Left lung (tissue), 10 donors: Measurements from ENCODE around the gene ERCC6. TPM values are rescaled to one million over a fixed set of nuclear protein-coding genes. Genes with fewer than 3 reads are reported as not detected.

Experiments used
- ATAC-seq: fragments of 200-7000 bp; cut with Tn5 transposase; one replicate; pipeline ENCODE4 v1.9.1; 2020; ENCODE audit warnings: moderate library complexity
- DNase-seq, 4 donors: peaks; one replicate each; pipeline ENCODE4 v3.0.0-alpha.2; 2013 to 2020
- H3K27ac ChIP-seq, 2 donors: fragments of 200-600 bp; sonication (generic) in 1 of 2; one replicate each; pipeline versions ENCODE4 v1.5.0 to v1.8.0; 2020 to 2021
- H3K27me3 ChIP-seq, 2 donors: fragments of 200-600 bp; sonication (generic) in 1 of 2; one replicate each; pipeline versions ENCODE4 v1.5.0 to v1.8.0; 2020 to 2021
- H3K36me3 ChIP-seq, 2 donors: fragments of 200-600 bp; sonication (generic) in 1 of 2; one replicate each; pipeline versions ENCODE4 v1.5.0 to v1.8.0; 2020 to 2021
- H3K4me1 ChIP-seq, 2 donors: fragments of 200-600 bp; one replicate each; pipeline ENCODE4 v1.8.0; 2021
- H3K4me3 ChIP-seq, 2 donors: fragments of 200-600 bp; sonication (generic) in 1 of 2; one replicate each; pipeline versions ENCODE4 v1.5.0 to v1.8.0; 2020 to 2021; ENCODE audit warnings: mild to moderate bottlenecking in 1 of 2
- H3K9me3 ChIP-seq, 2 donors: fragments of 200-600 bp; sonication (generic) in 1 of 2; one replicate each; pipeline versions ENCODE4 v1.5.0 to v1.8.0; 2020 to 2021
- intact Hi-C, 2 donors: fragments of 100-400 bp; cut with DNase I; formaldehyde crosslinking; loops; one replicate each; pipeline versions ENCODE4 v1.11.2 to v1.14.2; 2022
- polyA plus RNA-seq, 6 donors: library from polyadenylated mRNA; unstranded; fragments of 120-200 nt; gene quantifications; one replicate each; pipeline ENCODE4 v1.2.1, GENCODE V29; 2013; ENCODE audit not compliant: insufficient read length in 6 of 6
- total RNA-seq, 2 donors: library from RNA; stranded (reverse); fragmentation: NEBNext Ultra II Directional; extraction: Animal tissue kit (Norgen Biotek cat#: 25700); gene quantifications; one replicate each; pipeline ENCODE4 v1.2.1, GENCODE V29; 2021
- TF ChIP-seq, protein P1 (sequence below), 2 donors: fragments of 200-600 bp; sonication (generic) in 1 of 2; IDR thresholded peaks; one replicate each; pipeline versions ENCODE4 v1.5.0 to v1.8.0; 2021; ENCODE audit warnings: antibody characterized with exemption in 2 of 2
- donor health status: DM: no; HTN: yes; CAD: no.
- donor health status: DM: no; HTN: no; CAD: no.

Gene ERCC6
- total and polyA plus RNA-seq, 8 donors = 16.5 to 26.6 (median 19.1) TPM

DNA sequence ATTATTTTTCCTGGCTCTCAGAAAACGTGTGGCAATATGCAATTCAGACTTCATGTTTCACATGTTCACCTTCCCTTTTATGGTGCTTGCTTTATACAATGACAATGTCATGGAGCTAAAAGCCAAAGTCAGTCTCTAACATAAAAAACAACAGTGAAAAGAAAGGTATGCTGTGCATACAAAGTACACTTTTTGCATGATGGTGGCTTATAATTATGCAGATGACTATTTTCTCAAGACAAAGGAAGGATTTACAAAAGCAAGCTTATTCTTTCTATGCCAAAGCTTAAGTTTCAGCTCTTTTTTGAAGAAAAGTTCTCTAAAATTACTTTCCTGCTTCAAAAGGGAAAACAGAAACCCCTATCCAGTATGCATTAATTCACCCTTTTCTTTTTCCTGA lies 15.6 kb downstream of the ERCC6 start:
- intact Hi-C loops = no loop called here
- no peaks in the 10 kb centered on the region for H3K27me3 ChIP-seq
- peaks cover 0 to 50% of the 10 kb centered on the region in 2 donors for H3K36me3 ChIP-seq
- H3K27ac ChIP-seq = no peak overlapping the region
- TF ChIP-seq, protein P1, sequence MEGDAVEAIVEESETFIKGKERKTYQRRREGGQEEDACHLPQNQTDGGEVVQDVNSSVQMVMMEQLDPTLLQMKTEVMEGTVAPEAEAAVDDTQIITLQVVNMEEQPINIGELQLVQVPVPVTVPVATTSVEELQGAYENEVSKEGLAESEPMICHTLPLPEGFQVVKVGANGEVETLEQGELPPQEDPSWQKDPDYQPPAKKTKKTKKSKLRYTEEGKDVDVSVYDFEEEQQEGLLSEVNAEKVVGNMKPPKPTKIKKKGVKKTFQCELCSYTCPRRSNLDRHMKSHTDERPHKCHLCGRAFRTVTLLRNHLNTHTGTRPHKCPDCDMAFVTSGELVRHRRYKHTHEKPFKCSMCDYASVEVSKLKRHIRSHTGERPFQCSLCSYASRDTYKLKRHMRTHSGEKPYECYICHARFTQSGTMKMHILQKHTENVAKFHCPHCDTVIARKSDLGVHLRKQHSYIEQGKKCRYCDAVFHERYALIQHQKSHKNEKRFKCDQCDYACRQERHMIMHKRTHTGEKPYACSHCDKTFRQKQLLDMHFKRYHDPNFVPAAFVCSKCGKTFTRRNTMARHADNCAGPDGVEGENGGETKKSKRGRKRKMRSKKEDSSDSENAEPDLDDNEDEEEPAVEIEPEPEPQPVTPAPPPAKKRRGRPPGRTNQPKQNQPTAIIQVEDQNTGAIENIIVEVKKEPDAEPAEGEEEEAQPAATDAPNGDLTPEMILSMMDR (IDR thresholded peaks at IDR 0.05) = no peak
- DNase-seq = no peak
- no peak for ATAC-seq
- peaks cover 0 to 12% of the 10 kb centered on the region in 2 donors for H3K4me1 ChIP-seq
- no peaks in the 10 kb centered on the region for H3K9me3 ChIP-seq
- H3K4me3 ChIP-seq = no peak overlapping the region

DNA sequence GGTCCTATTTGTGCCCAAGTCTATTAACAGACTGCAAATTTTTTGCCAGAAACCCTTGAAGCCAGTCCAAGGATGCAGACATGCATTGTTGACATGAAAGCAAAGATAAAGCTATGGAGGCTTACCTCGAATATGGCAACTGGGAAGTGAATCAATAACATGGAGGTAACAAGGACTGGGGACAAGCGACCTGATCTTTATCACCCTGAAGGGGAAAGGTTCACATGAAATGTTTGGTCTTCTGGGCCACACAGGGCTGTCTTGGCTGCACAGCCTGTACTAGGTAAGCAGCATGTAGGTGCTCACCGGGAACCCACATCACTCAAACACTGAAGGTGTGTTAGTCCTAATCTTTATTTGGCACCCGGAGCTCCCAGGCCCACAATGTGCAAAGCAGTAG lies 17.9 kb downstream of the ERCC6 start:
- Histone ChIP-seq H3K27me3 (no peaks in the 10 kb centered on the region), H3K4me1 (peaks cover 0 to 6% of the 10 kb centered on the region in 2 donors), H3K36me3 (peaks cover 0 to 44% of the 10 kb centered on the region in 2 donors), H3K9me3 (no peaks in the 10 kb centered on the region), H3K4me3 (no peak overlapping the region), H3K27ac (no peak overlapping the region)
- ATAC-seq (no peak), DNase-seq (no peak)
- intact Hi-C loops = no loop called here
- TF ChIP-seq, protein P1 (IDR thresholded peaks at IDR 0.05) = no peak

DNA sequence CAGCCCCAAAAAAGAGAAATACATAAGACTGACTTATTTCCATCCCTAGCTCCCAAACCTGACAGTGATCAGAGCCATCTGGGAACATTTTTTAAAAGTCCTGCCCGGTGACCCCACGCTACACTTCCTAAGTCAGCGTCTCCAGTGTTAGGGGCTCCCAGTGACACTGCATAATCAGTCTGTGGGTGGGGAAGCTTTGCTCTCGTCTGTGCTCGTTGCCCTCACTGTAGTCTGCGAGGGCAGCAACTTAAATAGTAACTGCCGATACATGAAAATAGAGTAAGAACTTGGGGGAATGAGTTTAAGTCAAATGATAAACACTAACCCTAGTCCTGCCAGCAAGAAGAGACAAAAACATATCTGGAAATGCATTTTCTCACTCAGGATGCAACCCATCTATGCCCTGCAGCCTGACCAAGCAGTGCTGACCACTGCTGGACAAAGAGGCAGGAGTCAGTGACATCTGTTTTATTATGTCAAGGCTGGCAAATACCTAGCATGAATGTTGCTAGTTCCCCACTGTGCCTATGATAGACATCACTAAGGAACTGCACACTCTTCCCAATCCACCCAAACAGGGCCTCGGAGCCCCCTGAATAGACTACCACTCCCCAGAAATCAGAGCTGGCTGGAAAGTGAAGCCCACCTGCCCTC lies 18.7 kb downstream of the ERCC6 start:
- ATAC-seq (no peak), DNase-seq (no peak)
- Histone ChIP-seq H3K4me3 (no peak overlapping the region), H3K4me1 (peaks cover 0 to 6% of the 10 kb centered on the region in 2 donors), H3K9me3 (no peaks in the 10 kb centered on the region), H3K36me3 (peaks cover 0 to 45% of the 10 kb centered on the region in 2 donors), H3K27me3 (no peaks in the 10 kb centered on the region), H3K27ac (no peak overlapping the region)
- intact Hi-C loops = no loop called here
- TF ChIP-seq, protein P1 (IDR thresholded peaks at IDR 0.05) = no peak

DNA sequence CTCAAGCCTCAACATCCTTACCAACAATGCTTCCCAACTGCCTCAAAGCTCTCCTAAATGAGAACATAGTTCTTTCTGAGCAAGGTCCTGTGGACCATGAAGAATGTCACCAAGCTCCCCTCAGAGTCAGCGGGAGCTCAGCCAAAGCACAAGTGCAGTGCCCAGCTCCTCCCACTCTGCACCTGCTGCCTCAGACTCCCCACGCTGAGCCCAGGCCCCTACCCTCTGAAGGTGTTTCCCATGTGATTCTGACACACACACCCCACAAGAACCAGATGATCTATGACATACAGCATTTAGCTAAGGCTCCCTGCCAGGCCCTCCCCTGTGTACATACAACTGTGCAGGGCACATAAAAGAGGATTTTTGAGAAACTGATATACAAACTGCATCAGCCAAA lies 19.2 kb downstream of the ERCC6 start:
- intact Hi-C loops = loop anchor here in 1 of 2 donors (10.0 kb wide), 2 partner anchors 535 to 865 kb away; no protein-coding TSS in a partner anchor
- TF ChIP-seq, protein P1 (IDR thresholded peaks at IDR 0.05) = no peak
- peaks cover 0 to 44% of the 10 kb centered on the region in 2 donors for H3K36me3 ChIP-seq
- H3K9me3 ChIP-seq = no peaks in the 10 kb centered on the region
- no peak for ATAC-seq
- DNase-seq = no peak
- no peak overlapping the region for H3K27ac ChIP-seq
- H3K27me3 ChIP-seq = no peaks in the 10 kb centered on the region
- H3K4me1 ChIP-seq = peaks cover 0 to 6% of the 10 kb centered on the region in 2 donors
- no peak overlapping the region for H3K4me3 ChIP-seq

DNA sequence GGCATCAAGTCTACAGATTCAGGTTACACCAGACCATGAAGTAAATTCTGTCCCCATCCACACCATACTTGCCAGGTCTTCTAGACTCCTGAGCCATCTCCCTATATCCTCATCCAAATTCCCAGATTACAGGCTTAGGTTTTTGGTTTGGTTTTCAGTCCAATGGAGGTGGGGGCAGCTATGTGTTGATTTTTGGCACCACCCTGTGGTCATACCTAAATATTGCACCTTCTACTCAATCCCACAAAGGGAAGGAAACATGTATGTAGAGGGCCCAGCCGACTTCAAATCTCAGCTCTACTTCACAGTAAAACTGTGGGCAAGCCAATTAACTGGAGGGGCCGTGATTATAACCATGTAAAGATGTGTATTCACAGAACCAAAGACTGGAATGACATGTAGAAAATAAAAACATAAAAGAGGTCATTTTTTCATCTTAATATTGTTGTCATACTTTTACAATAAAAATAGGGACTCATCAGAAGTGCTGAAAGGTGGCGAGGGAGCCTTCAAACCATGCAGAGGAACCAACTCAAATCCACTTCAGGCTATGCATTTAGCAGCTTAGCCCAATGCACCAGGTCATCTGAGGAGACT lies 19.8 kb downstream of the ERCC6 start:
- intact Hi-C loops = loop anchor here in 1 of 2 donors (10.0 kb wide), 2 partner anchors 534 to 864 kb away; no protein-coding TSS in a partner anchor
- H3K27me3 ChIP-seq = no peaks in the 10 kb centered on the region
- ATAC-seq (peak; percentile 89), DNase-seq (peak in 2 of 4 donors; percentile 13 to 41)
- TF ChIP-seq, protein P1 (IDR thresholded peaks at IDR 0.05) = peak; percentile 49 to 68
- peaks cover 0 to 38% of the 10 kb centered on the region in 2 donors for H3K36me3 ChIP-seq
- H3K4me1 ChIP-seq = peaks cover 0 to 6% of the 10 kb centered on the region in 2 donors
- H3K4me3 ChIP-seq = no peak overlapping the region
- no peaks in the 10 kb centered on the region for H3K9me3 ChIP-seq
- no peak overlapping the region for H3K27ac ChIP-seq
